Activated T-helper 1 cell treated with anti-CD3 and anti-CD28 coated beads, Interleukin-2, amount 50 U/mL, for 16 hours (primary cell): ENCODE data around the gene TAL1.
"Not testable (repeated sequence)": the region's sequence is repeated elsewhere in the genome, so short reads cannot be mapped to it uniquely, and the experiment has no call there.

Source experiments
- DNase-seq, 2 donors: peaks; one replicate each; pipeline ENCODE4 v3.0.0-alpha.2; 2020; ENCODE audit warnings: low read depth in 1 of 2, low spot score in 1 of 2

The TAL1 gene

DNA sequence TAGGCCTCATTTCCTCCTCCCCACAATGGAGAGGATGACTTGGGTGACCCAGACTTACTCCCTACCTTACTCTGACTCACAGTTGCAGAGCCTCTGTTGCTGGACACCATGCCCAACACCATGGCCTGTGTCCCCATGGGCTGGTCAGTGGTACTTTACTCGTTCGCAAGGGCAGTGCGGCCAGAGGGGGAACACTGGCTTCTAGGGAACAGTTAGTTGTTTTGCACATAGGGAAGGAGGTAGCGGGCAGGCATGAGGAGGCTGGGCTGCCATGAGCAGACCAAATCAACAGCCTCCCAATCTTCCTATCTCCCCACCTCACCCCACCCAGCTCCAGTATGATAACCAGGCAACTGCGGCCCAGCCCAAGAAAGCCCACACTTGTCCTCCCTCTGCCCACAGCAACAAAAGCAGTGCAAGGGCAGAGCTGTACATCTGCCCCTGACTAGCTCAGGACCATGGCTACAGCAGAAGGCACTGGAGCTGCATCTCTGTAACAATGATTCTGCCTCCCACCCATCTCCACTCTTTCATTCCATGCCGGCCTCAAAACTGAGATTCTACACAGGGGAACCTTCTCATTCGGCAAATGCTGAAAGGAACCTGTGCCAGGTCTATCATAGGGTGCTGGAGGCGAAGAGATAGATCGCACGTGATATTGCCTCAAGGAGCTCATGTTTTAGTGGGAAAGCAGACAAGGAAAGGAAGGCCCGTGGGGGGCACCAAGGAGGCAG lies 18.6 kb downstream of the TAL1 start:
- DNase-seq: no peak

DNA sequence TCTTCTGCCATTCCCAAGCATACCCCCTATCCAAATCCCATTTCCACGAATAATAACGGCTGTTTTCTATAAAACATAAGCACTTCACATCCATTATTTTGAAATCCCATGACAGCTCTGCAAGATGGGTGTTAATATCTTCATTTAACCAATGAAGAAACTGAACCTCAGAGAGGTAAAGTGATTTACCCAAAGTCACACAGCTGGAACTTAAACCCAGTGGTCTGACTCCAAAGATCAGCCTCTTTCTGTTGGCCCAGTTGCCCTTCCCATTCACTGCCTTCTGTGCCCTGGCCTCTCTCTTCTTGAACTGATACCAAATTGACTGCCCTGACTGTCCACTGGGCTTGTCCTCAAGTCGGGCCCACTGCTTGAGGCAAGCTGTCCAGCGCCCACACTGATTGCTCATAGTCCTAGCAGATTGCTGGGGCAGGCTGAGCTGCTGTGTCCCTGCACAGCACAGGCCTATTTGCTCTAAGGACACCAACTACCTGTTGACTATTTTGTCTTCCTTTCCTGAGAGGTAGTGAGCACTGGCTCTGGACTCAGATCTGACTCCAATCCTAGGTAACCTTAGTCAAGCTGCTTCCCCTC lies 19.3 kb downstream of the TAL1 start:
- no peak for DNase-seq

DNA sequence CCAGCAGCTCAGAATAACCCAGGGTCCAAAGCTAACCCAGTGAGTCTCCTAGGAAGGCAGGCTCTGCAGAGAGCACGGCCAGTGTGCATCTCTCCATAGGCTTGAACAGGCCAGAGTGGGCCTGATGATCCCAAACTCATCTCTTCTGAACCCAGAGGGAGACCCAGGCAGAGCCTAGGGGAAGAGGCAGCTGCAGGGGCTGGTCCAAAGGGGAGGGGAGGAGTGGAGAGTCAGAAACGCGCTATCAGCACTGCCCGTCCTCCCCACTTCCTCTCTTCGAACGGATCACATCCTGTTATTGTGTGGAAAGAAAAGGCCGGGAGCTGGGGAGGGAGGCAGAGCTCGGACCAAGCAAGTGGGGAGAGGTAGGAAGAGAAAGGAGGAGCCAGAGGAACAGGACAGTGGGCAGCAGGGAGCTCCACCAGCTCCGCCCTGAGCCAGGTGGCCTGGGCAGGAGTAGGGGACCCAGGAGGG lies 20.2 kb downstream of the TAL1 start:
- DNase-seq: no peak

GRCh38 chr1:47210666-47211065 lies 21.4 kb downstream of the TAL1 start:
- DNase-seq: no peak

- DNase-seq: no peak
Measured at GRCh38 chr1:47209725-47210325, 22.2 kb downstream of the TAL1 start.

GRCh38 chr1:47209091-47209490 lies 22.9 kb downstream of the TAL1 start:
- no peak for DNase-seq

- DNase-seq: no peak
Measured at GRCh38 chr1:47208374-47208850, 23.6 kb downstream of the TAL1 start.

DNA sequence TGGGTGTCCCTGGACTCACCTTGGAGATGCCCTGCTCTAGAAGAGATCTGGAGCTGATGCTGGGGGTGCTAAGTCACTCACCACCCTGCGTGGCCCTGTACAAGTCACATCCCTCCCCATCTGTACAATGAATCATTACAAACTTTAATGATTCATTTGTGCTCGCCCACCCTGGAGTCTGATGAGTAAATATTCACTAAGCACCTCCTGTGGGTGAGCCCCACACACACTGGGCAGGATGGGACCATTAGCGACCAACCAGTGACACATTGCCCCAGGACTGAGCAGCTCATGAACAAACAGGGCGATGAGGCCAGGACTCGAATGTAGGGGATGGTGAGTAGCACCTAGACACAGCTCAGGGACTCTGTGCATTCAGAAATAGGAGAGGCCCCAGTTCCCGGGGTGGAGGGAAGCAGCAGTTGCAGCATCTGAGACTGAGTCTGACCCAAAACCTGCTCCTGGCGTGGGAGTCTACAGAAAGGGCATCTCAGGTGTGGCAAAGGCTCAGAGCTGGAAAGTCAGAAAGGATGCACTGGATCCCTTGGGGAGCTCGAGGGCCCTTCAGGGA lies 24.1 kb downstream of the TAL1 start:
- DNase-seq: no peak

GRCh38 chr1:47205918-47206317 lies 26.1 kb downstream of the TAL1 start:
- no peak for DNase-seq

DNA sequence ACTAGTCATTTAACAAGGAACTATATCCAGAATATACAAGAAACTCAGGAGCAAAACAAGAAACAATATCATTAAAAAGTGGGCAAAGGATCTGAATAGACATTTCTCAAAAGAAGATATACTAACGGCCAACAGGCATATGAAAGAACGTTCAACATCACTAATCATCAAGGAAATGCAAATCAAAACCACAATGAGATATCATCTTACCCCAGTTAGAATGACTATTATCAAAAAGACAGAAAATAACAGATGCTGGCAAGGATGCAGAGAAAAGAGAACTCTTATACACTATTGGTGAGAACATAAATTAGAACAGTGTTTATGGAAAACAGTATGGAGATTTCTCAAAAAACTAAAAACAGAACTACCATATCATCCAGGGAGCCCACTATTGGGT lies 28.5 kb downstream of the TAL1 start:
- not testable (repeated sequence) for DNase-seq

- DNase-seq: no peak
Measured at GRCh38 chr1:47201179-47201578, 30.8 kb downstream of the TAL1 start.

GRCh38 chr1:47198214-47198613 lies 33.8 kb downstream of the TAL1 start:
- DNase-seq: no peak

- DNase-seq: no peak
Measured at GRCh38 chr1:47196622-47197021, 35.4 kb downstream of the TAL1 start.

DNA sequence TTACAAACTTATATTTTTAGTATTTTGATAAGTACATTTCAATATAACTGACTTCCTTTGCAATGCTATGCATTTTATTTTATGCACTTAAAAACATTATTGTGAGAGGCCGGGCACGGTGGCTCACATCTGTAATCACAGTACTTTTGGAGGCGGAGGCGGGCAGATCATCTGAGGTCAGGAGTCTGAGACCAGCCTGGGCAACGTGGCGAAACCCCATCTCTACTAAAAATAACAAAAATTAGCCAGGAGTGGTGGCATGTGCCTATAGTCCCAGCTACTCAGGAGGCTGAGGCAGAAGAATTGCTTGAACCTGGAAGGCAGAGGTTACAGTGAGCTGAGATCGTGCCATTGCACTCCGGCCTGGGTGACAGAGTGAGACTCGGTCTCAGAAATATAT lies 36.0 kb downstream of the TAL1 start:
- not testable (repeated sequence) for DNase-seq

DNA sequence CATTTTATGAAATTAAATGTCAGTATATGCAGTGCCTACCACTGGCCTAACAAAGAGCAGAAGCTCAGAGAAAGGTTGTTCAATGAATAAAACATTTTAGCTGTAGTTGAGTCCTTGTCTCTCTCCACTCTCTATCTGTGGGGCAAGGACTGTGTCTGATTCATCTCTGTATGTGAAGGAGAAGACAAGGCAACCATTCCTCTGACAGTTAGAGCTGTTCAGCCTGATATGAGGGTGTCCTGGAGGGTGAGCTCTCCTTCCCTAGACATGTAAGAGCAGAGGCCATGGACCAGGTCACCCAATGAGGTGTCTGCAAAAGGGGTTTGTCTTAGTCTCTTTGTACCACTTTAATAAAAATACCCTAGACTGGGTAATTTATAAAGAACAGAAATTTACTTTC lies 37.7 kb downstream of the TAL1 start:
- no peak for DNase-seq

- not testable (repeated sequence) for DNase-seq
Measured at GRCh38 chr1:47193496-47193895, 38.5 kb downstream of the TAL1 start.

GRCh38 chr1:47192458-47193384 lies 39.3 kb downstream of the TAL1 start:
- DNase-seq: peak; percentile 41 to 42

GRCh38 chr1:47191940-47192457 lies 40.0 kb downstream of the TAL1 start:
- DNase-seq: no peak

DNA sequence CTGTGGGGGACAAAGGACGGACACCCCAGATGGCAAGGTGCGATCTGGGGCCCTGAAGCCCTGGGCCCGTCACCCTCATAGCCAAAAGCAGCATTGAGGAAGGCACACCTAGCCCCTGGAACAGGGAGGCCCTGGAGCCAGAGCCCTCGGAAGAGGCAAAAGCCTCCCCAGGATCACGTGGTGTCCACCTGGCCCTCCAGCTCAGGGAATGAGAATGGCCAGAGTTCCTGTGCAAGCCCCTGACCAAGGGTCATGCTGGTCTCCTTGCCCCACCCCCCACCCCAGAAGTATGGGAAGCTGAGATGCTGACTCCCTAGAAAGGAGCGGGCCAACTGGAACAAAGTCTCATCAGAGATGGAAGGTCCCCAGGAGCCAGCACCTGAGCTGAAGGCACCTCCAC lies 41.2 kb downstream of the TAL1 start:
- DNase-seq: no peak

GRCh38 chr1:47190509-47190855 lies 41.5 kb downstream of the TAL1 start:
- no peak for DNase-seq
